MCF 10A (cell line): Measurements from ENCODE around the gene DCAF8L2. TPM values are rescaled to one million over a fixed set of nuclear protein-coding genes. Genes with fewer than 3 reads are reported as not detected.

Source experiments
- BruUV-seq: library from RNA; stranded (reverse); fragments of 400-500 nt; replicated peaks from 2 replicates; lab custom pipeline; 2021; lab: Mats Ljungman, UMichigan
- CTCF ChIA-PET: fragments of 300-600 bp; sonication (Branson Sonifier 250); formaldehyde crosslinking; extraction: SDS; loops from one replicate; lab custom pipeline; 2021; ENCODE audit warnings: antibody characterized with exemption, inconsistent platforms; lab: Yijun Ruan, JAX
- POLR2A ChIA-PET: fragments of 300-600, 350-650 bp; sonication (Branson Sonifier 250); formaldehyde crosslinking; extraction: SDS; loops from one replicate; lab custom pipeline; 2020; ENCODE audit warnings: antibody characterized with exemption, inconsistent platforms; lab: Yijun Ruan, JAX
- DNase-seq: peaks from one replicate; pipeline ENCODE4 v3.0.0-alpha.2; 2018; ENCODE audit not compliant: unreplicated experiment
- H3K27ac Mint-ChIP-seq: one replicate; pipeline ENCODE4 v1.8.0; 2022; ENCODE audit warnings: mild to moderate bottlenecking, low read depth, mixed read lengths; ENCODE audit not compliant: unreplicated experiment
- H3K27me3 Mint-ChIP-seq: one replicate; pipeline ENCODE4 v1.8.0; 2022; ENCODE audit warnings: mixed read lengths; ENCODE audit not compliant: insufficient read depth, unreplicated experiment
- H3K36me3 Mint-ChIP-seq: one replicate; pipeline ENCODE4 v1.8.0; 2022; ENCODE audit warnings: mild to moderate bottlenecking, moderate library complexity, mixed read lengths; ENCODE audit not compliant: insufficient read depth, unreplicated experiment
- H3K4me1 Mint-ChIP-seq: one replicate; pipeline ENCODE4 v1.8.0; 2022; ENCODE audit warnings: mixed read lengths; ENCODE audit not compliant: insufficient read depth, unreplicated experiment
- H3K4me3 Mint-ChIP-seq: one replicate; pipeline ENCODE4 v1.8.0; 2022; ENCODE audit warnings: mild to moderate bottlenecking, moderate library complexity, mixed read lengths; ENCODE audit not compliant: unreplicated experiment
- H3K9me3 Mint-ChIP-seq: one replicate; pipeline ENCODE4 v1.8.0; 2022; ENCODE audit warnings: mixed read lengths; ENCODE audit not compliant: unreplicated experiment
- intact Hi-C: fragments of 100-400 bp; cut with micrococcal nuclease; formaldehyde crosslinking; loops from 2 replicates; pipeline ENCODE4 v1.14.1; 2022
- total RNA-seq: library from RNA; stranded (reverse); gene quantifications from 2 replicates; pipeline ENCODE4 v1.2.3, GENCODE V29; 2022
- TF ChIP-seq, protein P1 (sequence below): fragments of 200-600 bp; IDR thresholded peaks from one replicate; pipeline ENCODE4 v1.8.0; 2022; ENCODE audit warnings: antibody characterized with exemption, mild to moderate bottlenecking; ENCODE audit not compliant: unreplicated experiment

The DCAF8L2 gene
- total RNA-seq, 1 experiment from 2014 or later, result not detected

DNA sequence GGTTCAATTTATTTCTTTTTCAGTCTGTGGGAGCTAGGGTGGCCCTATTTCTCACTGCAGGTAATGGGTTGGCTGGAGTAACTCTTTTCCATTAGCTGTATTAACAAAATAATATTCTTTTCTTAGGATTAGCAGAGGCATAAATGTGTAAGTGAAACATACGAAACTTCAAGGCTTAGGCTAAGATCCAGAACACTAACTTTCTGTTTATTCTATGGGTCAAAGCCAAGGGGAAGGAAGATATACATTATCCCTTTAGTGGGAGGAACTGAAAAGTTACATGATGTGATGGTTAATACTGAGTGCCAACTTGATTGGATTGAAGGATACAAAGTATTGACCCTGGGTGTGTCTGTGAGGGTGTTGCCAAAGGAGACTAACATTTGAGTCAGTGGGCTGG is 66.4 kb downstream of the DCAF8L2 start:
- Mint-ChIP-seq H3K27me3 (no peaks in the 10 kb centered on the region), H3K4me3 (no peak overlapping the region), H3K36me3 (no peaks in the 10 kb centered on the region), H3K4me1 (no peaks in the 10 kb centered on the region), H3K27ac (no peak overlapping the region), H3K9me3 (no peaks in the 10 kb centered on the region)
- intact Hi-C loops, result no loop called here
- no peak for DNase-seq
- POLR2A ChIA-PET, result no interaction called here
- no TSS peak for BruUV-seq
- CTCF ChIA-PET, result no interaction called here
- TF ChIP-seq, protein P1, sequence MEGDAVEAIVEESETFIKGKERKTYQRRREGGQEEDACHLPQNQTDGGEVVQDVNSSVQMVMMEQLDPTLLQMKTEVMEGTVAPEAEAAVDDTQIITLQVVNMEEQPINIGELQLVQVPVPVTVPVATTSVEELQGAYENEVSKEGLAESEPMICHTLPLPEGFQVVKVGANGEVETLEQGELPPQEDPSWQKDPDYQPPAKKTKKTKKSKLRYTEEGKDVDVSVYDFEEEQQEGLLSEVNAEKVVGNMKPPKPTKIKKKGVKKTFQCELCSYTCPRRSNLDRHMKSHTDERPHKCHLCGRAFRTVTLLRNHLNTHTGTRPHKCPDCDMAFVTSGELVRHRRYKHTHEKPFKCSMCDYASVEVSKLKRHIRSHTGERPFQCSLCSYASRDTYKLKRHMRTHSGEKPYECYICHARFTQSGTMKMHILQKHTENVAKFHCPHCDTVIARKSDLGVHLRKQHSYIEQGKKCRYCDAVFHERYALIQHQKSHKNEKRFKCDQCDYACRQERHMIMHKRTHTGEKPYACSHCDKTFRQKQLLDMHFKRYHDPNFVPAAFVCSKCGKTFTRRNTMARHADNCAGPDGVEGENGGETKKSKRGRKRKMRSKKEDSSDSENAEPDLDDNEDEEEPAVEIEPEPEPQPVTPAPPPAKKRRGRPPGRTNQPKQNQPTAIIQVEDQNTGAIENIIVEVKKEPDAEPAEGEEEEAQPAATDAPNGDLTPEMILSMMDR, result no peak

- no peaks in the 10 kb centered on the region for H3K4me1 Mint-ChIP-seq
- TF ChIP-seq, protein P1, result no peak
- no peaks in the 10 kb centered on the region for H3K36me3 Mint-ChIP-seq
- no peaks in the 10 kb centered on the region for H3K27me3 Mint-ChIP-seq
- DNase-seq, result no peak
- CTCF ChIA-PET, result no interaction called here
- intact Hi-C loops, result no loop called here
- POLR2A ChIA-PET, result no interaction called here
- no peak overlapping the region for H3K27ac Mint-ChIP-seq
- no peaks in the 10 kb centered on the region for H3K9me3 Mint-ChIP-seq
- no TSS peak for BruUV-seq
- no peak overlapping the region for H3K4me3 Mint-ChIP-seq
Measured at GRCh38 chrX:27660878-27661277, 70.7 kb downstream of the DCAF8L2 start.

GRCh38 chrX:27671234-27671633 is 81.1 kb downstream of the DCAF8L2 start:
- no TSS peak for BruUV-seq
- POLR2A ChIA-PET, result no interaction called here
- Mint-ChIP-seq H3K9me3 (no peaks in the 10 kb centered on the region), H3K27ac (no peak overlapping the region), H3K27me3 (no peaks in the 10 kb centered on the region), H3K36me3 (no peaks in the 10 kb centered on the region), H3K4me3 (no peak overlapping the region), H3K4me1 (peaks cover 13% of the 10 kb centered on the region)
- TF ChIP-seq, protein P1, result no peak
- intact Hi-C loops, result no loop called here
- no peak for DNase-seq
- CTCF ChIA-PET, result no interaction called here

DNA sequence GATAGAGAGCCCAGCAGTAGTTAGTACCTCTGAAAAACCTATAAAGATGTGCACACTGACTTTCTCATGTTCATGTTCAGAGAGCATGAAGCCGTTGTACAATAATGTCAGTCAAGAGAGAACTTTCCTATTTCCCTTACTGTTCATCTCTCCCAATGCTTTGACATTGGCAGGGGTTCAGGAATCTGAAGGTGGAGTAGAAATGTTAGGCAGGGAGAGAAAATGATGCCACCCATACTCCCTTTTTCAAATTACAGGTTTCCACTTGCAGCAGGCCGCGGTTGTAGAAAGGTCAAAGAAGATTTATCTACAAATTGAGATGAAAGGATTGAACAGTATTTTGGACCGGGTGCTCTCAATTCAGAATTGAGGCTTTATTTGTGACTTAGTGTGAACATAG is 84.3 kb downstream of the DCAF8L2 start:
- BruUV-seq, result no TSS peak
- ChIA-PET CTCF (interaction anchor here (1.4 to 2.0 kb wide), 2 partner anchors 10 to 11 kb away, joined by 3 to 9 read pairs; no protein-coding TSS in a partner anchor), POLR2A (interaction anchor here (1.5 kb wide), 1 partner anchor 51 kb away, joined by 4 read pairs; no protein-coding TSS in a partner anchor)
- intact Hi-C loops, result no loop called here
- Mint-ChIP-seq H3K27me3 (no peaks in the 10 kb centered on the region), H3K9me3 (peaks cover 8% of the 10 kb centered on the region), H3K27ac (peak overlapping the region; percentile 42), H3K4me3 (no peak overlapping the region), H3K36me3 (no peaks in the 10 kb centered on the region), H3K4me1 (peaks cover 13% of the 10 kb centered on the region)
- TF ChIP-seq, protein P1, result no peak
- peak; percentile 52 for DNase-seq
